Activated CD8-positive, alpha-beta memory T cell treated with anti-CD3 and anti-CD28 coated beads, Interleukin-2, amount 50 U/mL, for 48 hours (primary cell): Measurements from ENCODE around the gene ING5.

ENCODE experiments used
- DNase-seq: peaks from one replicate; pipeline ENCODE4 v3.0.0-alpha.2; 2020

Gene ING5

DNA sequence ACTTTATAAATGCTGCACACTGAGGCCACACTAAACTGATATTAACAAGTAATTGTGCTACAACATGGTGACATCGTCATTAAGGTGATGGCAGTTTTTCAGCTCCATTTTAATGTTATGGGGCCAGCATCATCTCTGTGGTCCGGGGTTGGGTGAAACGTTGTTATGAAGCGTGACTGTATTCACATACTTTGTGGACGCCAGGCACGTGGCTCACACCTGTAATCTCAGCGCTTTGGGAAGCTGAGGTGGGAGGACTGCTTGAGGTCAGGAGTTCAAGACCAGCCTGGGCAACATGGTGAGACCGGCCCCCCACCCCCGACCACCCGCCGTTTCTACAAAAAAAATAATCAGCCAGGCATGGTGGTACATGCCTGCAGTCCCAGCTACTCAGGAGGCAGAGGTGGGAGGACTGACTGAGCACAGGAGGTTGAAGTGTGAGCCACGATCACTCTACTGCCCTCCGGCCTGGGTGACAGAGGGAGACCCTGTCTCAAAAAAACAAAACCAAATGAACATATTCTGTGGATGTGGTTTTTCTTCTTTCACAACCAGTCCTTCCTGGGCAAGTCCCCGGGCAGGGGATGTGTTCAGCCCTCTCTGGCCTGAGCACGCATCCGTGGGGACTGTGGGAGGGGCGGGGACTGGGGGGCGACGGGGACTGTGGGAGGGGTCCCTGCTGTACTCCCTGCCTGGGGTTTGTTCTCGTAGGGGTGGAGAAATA lies 61.9 kb downstream of the ING5 start:
- DNase-seq: peak; percentile 58

DNA sequence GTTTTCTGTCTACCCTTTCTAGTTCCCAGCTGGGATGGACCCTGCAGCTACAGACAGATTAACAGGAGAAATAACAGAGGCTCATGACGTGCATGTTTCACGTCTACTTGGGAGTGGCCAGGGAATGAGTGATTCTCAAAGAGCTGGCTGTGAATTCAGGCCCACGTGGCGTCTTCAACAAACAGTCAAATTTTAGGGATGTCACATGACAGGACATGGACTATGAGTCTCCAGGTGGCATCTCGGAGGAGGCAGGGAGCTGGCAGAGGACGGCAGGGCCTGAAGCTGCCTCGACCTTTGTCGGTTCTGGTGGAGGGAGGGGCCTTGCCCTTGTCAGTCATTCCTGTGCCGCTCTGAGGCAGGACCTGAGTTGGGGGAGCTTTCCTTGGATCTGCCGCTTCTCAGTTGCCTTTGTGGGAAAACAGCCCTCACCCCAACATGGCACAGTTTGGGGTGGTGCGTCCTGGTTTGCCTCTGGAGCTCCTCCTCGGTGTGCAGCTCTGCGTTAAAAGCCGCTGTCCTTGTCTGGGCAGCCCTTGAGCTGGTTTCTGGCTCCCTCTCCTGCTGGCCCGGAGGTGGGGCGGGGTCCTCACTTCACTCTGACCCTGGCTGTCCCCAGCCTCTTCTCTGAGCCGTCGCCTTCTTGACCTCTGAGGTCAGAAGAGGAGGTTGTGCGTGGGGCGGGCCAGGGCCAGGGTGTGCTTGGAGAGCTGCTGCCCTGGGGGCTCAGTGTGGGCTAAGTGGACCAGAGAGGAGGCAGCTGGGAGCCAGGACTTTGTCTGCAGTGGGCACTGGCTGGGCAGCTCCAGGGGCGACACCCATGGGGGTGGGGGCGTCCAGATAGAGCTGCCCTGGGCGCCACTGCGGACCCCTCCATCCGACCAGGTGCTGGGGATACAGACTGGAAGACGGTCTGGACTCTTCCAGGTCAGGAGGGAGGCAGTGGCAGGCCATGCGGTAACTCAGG lies 62.7 kb downstream of the ING5 start:
- peak; percentile 53 for DNase-seq

DNA sequence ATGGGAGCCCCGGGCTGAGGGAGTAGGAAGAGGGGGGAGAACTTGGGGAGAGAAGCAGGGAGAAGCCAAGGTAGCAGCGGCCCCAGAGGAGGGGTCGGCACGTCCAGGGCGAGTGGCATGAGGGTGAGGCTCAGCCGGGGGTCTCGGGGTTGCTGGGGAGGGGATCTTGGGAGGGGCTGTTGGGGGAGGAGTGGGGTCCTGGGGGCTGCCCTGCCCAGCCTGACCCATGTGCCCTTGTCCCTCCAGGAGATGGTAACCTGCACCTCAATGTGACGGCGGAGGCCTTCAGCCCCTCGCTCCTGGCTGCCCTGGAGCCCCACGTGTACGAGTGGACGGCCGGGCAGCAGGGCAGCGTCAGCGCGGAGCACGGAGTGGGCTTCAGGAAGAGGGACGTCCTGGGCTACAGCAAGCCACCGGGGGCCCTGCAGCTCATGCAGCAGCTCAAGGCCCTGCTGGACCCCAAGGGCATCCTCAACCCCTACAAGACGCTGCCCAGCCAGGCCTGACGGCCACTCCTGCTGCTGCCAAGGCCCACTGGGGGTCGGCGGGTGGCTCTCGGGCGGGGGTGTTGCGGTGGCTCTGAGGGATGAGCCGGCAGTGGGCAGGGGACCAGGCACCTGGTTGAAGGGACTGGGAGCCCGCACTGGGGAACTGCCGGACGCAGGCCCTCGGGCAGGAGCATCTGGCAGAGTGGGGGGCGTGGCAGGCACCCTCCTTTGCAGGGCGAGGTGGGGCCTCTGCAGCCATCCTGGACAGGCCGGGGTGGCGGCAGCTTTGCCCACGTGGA lies 65.8 kb downstream of the ING5 start:
- peak; percentile 48 for DNase-seq

DNA sequence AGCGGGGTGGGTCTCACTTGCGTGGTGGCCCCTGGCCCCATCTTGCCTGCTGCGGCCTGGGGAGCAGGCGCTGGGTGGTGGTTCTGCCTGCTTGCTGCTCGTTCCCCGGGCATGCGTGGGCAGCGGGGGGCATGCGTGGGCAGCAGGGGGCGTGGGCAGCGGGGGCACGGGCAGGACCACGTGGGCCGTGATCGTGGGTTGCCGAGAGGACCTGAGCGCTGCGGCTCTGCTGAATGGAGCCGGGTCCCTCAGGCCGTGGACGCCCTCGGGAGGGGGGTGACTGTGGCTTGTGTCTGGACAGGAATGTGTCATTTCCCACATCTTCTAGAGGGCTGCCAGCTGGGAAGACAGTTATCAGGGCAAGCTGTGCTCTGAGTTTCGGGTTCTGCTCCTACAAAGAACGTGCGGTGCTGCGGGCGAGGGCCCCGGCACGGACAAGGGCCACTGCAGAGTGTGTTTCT lies 66.4 kb downstream of the ING5 start:
- peak; percentile 50 for DNase-seq

DNA sequence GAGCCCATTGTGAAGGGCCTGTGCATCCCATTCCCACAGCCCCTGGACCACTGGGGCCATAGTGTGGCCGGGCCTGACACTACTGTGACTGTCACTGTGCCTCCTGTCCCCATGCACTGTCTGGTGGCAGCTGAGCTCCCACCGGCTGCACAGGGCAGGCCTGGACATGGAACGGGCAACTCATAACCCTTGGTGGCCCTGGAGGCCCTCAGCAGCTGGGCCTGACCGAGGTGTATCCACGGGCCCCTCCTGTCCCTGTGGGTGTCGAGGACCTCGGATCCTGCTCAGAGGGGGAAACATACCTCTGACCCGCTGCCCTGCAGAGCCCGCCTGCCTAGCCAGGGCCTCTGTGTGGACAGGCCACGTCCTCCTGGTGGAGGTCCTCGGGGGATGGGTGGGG lies 67.0 kb downstream of the ING5 start:
- DNase-seq: peak; percentile 49

DNA sequence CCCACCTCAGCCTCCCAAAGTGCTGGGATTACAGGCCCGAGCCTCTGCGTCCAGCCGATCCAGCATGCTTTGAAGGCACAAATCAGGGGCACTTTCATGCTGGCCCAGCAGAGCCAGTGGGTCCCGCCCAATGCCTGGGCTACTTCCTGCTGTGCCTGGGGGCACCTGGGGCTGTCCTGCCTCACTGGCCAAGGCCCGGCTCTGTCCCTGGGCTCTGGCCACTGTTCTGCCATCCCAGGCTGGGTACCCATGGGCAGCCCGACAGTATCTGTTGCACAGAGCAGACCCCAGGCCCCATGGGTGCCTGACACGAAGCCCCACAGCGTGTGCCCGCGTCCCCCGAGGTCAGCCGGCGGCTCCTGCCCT lies 68.0 kb downstream of the ING5 start:
- peak; percentile 48 for DNase-seq

DNA sequence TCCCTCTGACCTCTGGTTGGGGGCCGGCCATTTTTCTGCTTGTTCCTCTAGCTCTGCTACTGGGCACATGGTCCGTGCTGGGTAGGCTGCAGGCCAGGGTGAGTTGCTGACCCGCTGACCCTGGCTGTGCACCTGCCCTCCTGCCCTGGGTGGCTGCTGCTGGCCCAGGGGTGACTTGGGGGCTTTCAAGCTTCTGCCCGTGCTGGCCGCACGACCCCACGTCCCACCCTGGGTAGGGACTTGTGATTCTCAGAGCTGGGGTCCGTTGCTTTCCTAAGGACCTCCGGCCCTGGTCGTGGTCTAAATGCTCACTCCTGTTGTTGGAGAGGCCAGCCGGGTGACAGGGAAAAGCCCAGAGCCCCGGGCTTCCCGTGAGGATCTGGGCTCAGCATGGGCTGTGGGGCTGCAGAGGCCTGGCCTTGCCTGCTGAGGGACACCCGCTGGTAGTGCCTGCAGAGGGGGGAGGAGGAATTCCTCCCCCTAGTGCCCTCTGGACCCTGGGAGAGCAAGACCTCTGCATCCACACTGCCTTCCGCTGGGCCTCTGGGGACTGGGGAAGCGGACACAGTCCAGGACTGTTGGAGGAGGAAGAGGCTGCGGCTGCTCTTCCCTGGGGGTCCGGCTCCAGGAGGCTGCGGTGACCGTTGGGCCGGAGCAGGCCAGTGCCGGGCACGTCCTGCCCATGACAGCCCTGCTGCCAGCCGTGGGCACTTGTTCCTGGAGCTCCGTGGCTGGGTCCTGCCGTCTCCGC lies 68.5 kb downstream of the ING5 start:
- peak; percentile 45 for DNase-seq

DNA sequence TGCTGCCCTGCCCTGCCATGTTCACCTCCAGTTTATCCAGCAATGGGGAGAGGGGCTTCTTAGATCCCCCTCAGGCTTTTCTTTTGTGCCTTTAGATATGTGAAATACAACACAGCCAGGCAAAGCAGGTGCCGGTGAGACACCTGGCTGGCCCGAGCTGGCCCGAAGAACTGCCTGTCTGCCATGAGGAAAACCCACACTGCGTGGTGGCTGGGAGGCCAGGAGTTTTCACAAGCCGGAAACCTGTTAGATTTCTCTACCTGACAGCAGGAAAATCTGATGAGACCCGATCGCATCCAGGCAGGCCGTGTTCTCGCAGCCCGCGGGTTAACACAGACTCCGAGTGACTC lies 69.1 kb downstream of the ING5 start:
- DNase-seq: no peak

DNA sequence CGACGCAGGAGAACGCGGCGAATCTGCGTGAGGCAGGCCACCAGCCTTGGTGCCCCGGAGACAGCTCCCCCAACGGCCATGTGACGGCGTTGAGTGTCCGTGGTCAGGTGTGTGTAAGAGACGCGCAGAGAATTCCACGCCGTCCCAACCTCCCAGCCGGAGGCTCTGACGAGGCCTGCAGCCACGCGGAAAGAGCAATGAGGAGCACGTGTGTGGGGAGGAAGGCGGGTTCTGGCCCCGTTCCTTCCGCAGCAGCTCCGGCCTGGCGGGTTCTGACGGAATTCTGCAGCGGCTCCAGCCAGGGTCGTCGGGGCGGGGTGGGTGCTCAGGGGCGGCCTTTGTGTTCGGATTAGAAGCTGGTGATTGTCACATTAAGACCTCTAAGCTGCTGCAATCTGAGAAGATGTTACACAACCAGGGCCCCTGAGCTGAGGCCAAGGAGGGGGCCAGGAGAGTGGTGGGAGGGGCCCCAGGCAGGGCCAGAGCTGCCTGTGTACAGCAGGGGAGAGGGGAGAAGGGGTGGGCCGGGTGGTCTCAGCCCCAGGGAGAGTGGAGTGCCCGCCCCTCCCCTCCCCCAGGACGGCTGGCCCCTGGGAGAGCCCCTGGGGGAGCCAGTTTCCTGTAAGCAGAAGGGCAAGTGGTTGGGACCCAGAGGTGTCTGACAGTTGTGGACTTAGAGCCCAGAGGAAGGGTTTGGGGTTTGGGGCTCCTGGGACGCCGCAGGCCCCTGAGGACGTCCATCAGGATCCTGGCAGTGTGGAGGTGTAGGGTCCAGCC lies 69.6 kb downstream of the ING5 start:
- peak; percentile 52 for DNase-seq

DNA sequence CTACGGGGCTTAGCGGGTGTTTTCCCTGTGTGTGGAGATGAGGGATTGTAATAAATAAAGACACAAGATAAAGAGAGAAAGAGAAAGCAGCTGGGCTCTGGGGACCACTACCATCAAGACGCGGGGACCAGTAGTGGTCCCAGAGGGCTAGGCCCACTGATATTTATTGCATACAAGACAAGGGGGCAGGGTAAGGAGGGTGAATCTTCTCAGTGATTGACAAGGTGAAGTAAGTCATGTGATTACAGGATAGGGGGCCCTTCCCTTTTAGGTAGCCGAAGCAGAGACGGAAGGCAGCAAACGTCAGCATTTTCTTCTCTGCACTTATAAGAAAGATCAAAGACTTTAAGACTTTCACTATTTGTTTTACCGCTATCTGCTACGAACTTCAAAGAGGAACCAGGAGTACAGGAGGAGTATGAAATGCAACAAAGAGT lies 70.2 kb downstream of the ING5 start:
- peak; percentile 53 for DNase-seq

DNA sequence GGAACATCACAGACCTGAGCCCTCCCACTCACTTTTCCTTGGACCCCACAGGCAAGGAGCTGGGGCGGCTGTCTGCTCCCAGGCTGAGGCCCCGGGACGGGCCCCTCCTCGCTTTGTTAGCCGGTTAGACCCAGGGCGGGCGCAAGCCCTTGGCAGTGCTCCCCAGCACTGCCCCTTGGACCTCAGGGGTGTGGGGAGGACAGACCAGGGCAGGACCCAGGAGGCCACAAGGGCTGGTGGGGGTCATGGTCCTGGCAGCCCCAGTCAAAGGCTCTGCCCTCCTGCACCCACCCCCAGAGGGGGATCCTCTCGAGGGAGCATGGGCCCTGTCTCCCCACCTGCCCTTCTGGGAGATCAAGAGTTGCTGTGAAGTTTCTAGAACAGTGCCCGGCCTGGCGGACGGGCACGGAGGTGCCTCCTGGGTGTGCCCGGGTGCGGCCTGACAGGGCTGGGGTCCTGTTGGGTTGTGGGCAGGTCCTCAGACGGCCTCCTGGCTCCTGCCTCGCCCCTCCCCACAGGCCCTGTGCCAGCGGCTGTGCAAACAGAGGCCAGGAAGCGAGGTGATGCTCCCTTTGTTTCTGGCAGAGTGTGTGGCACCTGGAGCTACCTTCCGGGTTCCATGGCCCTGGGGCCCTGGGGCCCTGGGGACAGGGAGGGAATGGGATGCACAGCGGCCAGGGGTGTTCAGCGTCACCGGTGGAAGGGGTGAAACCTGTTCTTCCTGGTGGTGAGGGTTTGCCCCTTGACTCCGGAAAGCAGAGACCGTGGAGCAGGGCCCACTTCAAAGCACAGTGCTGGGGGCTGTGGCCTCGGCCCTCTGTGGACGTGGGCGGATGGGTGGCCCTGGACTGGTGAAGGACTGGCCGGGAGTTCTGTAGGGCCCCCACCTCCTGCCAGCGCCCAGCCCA lies 71.9 kb downstream of the ING5 start:
- peak; percentile 52 for DNase-seq

DNA sequence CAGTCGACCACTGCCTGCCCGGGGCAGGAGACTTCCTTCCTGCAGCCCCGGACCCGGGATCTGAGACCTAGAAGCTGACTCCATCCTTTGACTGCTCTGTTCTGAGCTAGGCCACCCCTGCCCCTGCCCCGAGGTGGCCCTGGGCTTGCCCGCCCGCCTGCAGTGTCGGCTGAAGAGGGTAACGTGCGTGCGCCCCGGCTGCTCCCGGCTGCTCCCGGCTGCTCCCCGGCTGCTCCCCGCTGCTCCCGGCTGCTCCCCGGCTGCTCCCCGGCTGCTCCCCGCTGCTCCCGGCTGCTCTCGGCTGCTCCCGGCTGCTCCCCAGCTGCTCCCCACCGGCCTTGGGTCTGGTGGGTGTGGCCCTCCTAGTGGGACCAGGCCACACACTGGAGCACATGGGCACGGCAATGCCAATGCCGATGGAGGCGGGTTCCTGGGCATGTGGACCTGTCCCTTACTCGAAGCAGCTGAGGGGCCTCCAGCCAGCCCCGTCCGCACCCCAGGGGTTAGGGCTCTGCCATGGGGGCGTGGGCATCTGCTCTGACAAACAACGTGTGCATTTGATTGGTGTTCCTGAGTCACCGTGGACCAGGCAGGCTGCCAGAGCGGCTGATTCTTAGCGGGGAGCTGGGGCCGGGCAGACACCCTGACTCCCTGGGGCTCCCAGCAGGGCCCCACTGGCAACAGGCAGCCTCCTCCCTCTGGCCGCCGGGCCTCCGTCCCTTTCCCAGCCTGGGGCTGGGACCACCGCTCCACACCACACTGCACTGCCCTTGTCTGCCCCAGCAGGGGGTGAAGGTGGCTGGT lies 72.8 kb downstream of the ING5 start:
- peak; percentile 51 for DNase-seq

DNA sequence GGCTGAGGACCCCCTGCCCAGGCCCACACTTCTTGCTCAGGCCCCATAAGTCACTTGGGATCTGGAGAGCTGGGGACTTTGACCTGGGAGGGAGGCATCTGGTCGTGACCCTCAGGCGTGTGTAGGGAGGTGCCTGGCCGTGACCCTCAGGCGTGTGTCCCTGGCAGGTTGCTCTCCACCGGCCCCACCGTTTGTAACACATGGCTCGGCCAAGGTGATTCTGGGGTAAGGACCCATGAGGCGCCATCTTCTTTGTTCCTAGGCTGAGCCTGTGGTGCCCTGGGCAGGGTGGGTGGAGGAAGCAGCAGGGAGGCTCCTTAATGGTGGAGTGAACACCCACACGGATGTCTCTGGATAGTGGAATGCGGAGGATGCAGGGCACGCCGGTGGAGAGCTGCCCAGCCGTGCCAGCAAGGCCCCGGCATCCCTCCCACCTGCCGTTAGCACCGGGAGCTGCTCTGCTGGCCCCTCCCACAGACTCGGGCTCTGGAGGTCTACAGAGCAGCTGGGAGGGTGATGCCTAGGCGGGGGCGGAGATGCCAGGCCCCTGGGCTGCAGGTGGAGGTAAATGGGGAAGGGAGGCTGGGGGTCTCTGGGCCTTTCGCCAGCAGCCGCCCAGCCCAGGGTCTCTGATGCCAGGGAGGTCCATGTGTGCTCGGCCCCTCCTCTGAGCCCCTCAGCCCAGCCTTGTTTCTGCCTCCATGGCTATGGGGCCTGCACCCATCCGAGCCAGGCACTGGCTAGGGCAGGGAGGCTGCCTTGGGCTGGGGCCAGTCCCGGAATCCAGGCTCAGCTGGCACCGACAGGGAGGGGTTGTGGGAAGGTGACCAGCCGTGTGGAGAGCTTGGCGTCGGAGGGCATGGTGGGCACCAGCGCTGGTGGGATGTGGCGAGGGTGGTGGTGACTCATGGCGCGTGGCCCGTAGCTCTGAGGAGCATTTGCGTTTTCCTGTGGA lies 73.7 kb downstream of the ING5 start:
- DNase-seq: peak; percentile 47

DNA sequence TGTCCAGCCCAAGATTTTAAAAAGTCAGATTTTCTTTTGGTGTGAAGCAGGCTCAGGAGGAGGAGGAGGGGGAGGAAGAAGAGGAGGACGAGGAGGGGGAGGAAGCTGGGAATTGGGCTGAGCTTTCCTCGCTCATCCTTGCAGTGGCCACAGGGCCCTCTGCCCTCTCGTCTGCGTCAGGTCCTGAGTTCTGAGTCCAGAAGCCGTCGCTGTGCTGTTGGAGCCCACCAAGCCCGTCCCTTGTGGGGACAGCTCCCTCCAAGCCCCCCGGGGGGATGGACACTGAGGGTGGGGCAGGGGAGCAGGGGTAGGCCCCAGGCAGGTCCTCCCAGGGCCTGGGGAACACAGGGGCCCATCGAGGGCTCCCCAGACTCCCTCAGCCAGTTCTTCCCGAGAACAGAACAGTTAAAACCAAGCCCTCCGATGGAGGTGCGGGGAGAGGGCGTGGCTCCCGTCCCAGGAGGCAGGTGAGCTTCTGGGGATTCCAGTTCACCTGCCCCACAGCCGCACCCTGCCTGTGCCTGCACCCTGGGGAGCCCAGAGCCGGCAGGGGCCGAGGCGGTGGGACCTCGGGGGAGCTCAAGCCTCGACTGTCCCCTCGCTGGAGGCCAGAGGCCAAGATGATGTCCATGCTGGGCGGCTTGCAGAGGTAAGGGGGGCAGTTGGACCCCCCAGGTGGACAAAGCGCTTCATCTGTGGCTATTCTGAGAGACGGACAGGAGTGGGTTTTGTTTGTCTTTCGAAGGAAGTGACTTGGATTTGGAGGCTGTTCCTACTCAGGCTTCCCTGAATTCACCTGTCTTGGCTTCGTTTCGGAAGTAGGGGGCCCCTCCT lies 74.7 kb downstream of the ING5 start, which contains the start of gene GAL3ST2:
GAL3ST2 (plus strand) TSS at position 487 of the 834 bp plus-strand sequence; CDS start at position 621, 134 bp downstream.
- DNase-seq: peak; percentile 40

DNA sequence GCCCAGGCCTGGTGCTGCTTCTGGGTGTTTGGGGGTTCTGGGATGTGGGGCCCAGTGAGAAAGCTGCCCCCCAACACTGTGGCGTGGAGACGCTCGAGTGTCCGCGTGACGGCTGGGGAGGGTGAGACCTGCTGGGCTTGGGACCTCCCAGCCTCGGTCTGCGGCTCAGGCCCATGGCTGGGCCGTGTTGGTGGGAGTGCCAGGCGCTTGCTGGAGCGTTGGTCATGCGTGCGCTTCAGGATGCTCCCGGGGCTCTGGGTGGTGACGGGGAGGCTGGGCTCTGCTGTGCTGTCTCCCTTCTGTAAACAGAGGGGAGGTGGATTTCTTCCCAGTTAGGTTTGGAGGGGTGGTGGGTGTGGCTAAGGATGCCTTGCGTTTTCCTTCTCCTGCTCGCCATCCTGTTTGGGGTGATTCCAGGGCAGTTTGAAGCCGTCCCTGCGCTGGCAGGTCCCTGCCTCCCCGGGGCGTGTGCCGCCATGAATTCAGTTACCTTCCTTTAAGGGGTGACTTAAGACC lies 75.4 kb downstream of the ING5 start:
- peak; percentile 39 for DNase-seq

DNA sequence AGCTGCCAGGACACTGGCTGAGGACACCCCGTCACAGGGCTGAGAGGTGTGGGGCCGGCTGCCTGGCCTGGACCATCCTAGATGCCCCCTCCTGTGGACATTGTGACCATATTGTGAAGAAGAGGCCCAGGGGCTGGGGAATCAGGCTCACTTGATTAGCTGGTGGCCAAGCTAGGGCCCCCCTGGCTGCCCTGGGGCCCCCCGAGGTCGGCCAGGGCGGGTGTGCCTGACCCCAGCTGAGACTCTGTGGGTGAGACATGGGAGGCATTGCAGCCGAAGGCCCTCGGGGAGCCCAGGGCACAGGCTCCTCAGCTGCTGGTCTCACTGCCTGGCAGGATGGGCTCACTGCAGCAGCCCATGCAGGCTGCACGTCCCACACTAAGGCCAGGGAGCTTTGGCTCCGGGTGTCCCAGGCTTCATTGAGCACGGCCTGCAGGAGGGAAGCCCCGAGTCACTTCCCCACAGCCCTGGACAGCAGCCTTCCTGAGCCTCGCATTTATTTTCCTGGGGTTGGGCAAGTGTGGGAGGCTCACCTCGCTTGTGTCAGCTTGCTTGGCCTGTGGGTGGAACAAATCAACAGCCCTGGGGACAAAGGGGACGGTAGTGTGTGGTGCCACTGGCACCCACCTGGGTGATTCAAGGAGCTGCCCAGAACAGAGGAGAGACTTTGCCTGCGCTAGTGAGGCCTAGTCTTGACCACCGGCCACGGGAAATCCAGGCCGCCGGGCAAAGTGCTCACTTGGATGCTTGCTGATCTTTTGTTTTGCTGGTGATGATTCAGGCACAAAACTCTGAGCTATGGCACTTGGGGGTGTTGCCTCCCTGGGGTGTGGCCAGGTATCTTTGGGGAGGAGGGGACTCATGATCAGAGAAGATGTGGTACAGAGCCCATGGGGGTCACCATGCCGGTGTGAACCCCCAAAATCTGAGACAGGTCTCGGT lies 76.1 kb downstream of the ING5 start:
- peak; percentile 43 for DNase-seq
